Mesenchymal stem cell (in vitro differentiated cells and primary cell): Measurements from ENCODE around the gene AIFM3.

Experiments
- DNase-seq: peaks from one replicate; pipeline ENCODE4 v3.0.0-alpha.2; 2013
- H2AFZ ChIP-seq: one replicate; pipeline ENCODE4 v1.6.1; 2013; ENCODE audit warnings: low read depth, mild to moderate bottlenecking, control low read depth, inconsistent platforms, low read length, moderate library complexity
- H2AK5ac ChIP-seq: 2 replicates; pipeline ENCODE4 v1.6.1; 2013; ENCODE audit warnings: low read length, moderate library complexity, mild to moderate bottlenecking, inconsistent platforms; ENCODE audit not compliant: severe bottlenecking
- H2BK120ac ChIP-seq: one replicate; pipeline ENCODE4 v1.6.1; 2013; ENCODE audit warnings: low read depth, mild to moderate bottlenecking, inconsistent platforms, low read length, moderate library complexity
- H2BK12ac ChIP-seq, 2 experiments: one replicate each; pipeline ENCODE4 v1.6.1; 2013; ENCODE audit warnings: inconsistent platforms in 2 of 2, low read length in 2 of 2, mild to moderate bottlenecking in 2 of 2, moderate library complexity in 2 of 2, control low read depth in 1 of 2
- H2BK15ac ChIP-seq: one replicate; pipeline ENCODE4 v1.6.1; 2013; ENCODE audit warnings: mild to moderate bottlenecking, low read depth, inconsistent platforms; ENCODE audit not compliant: poor library complexity, severe bottlenecking
- H2BK5ac ChIP-seq: 2 replicates; pipeline ENCODE4 v1.6.1; 2013; ENCODE audit warnings: low read depth, mild to moderate bottlenecking, low read length, control low read depth, inconsistent platforms; ENCODE audit not compliant: poor library complexity, severe bottlenecking
- H3K14ac ChIP-seq, 2 experiments: one replicate each; pipeline ENCODE4 v1.6.1; 2013; ENCODE audit warnings: inconsistent platforms in 2 of 2, low read length in 2 of 2, control low read depth in 1 of 2, mild to moderate bottlenecking in 1 of 2, moderate library complexity in 1 of 2
- H3K18ac ChIP-seq, 2 experiments: one replicate each; pipeline ENCODE4 v1.6.1; 2013; ENCODE audit warnings: inconsistent platforms in 2 of 2, low read length in 2 of 2, control low read depth in 1 of 2, low read depth in 1 of 2, mild to moderate bottlenecking in 1 of 2
- H3K23ac ChIP-seq, 2 experiments: one replicate each; pipeline ENCODE4 v1.6.1; 2013; ENCODE audit warnings: inconsistent platforms in 2 of 2, low read length in 2 of 2, mild to moderate bottlenecking in 2 of 2, moderate library complexity in 2 of 2, control low read depth in 1 of 2
- H3K27ac ChIP-seq: 2 replicates; pipeline ENCODE4 v1.5.1; 2013; ENCODE audit warnings: mild to moderate bottlenecking, moderate library complexity, low read length, control low read depth, inconsistent platforms; ENCODE audit not compliant: poor library complexity, severe bottlenecking
- H3K27me3 ChIP-seq, 2 experiments: 2 replicates each; pipeline versions ENCODE4 v1.6.1 to v1.7.0; 2013; ENCODE audit warnings: low read length in 2 of 2, mild to moderate bottlenecking in 2 of 2, moderate library complexity in 2 of 2, control low read depth in 1 of 2, inconsistent platforms in 1 of 2; ENCODE audit not compliant: control insufficient read depth in 1 of 2, insufficient read depth in 1 of 2
- H3K36me3 ChIP-seq, 2 experiments: 2 replicates each; pipeline versions ENCODE4 v1.6.1 to v1.7.0; 2013; ENCODE audit warnings: low read length in 2 of 2, control low read depth in 1 of 2, inconsistent platforms in 1 of 2, low read depth in 1 of 2, mild to moderate bottlenecking in 1 of 2; ENCODE audit not compliant: insufficient read depth in 2 of 2, control insufficient read depth in 1 of 2
- H3K4ac ChIP-seq, 2 experiments: one replicate each; pipeline ENCODE4 v1.6.1; 2013; ENCODE audit warnings: inconsistent platforms in 2 of 2, low read length in 2 of 2, mild to moderate bottlenecking in 2 of 2, moderate library complexity in 2 of 2, control low read depth in 1 of 2, low read depth in 1 of 2
- H3K4me1 ChIP-seq: 2 replicates; pipeline ENCODE4 v1.6.1; 2013; ENCODE audit warnings: low read depth, low read length, control low read depth; ENCODE audit not compliant: control insufficient read depth, insufficient read depth
- H3K4me2 ChIP-seq: 2 replicates; pipeline ENCODE4 v1.6.1; 2013; ENCODE audit warnings: low read length, mild to moderate bottlenecking, inconsistent platforms; ENCODE audit not compliant: poor library complexity, severe bottlenecking
- H3K4me3 ChIP-seq, 2 experiments: 2 replicates each; pipeline versions ENCODE4 v1.5.1 to v1.7.0; 2013; ENCODE audit warnings: low read length in 2 of 2, mild to moderate bottlenecking in 2 of 2, control low read depth in 1 of 2, low read depth in 1 of 2; ENCODE audit not compliant: insufficient read depth in 1 of 2
- H3K79me1 ChIP-seq: replicated peaks from 2 replicates; pipeline ENCODE4 v1.6.1; 2013; ENCODE audit warnings: mild to moderate bottlenecking, control low read depth, low read length, inconsistent platforms; ENCODE audit not compliant: poor library complexity, severe bottlenecking
- H3K9ac ChIP-seq: 2 replicates; pipeline ENCODE4 v1.7.0; 2013; ENCODE audit warnings: mild to moderate bottlenecking, low read length, moderate library complexity
- H3K9me3 ChIP-seq: 2 replicates; pipeline ENCODE4 v1.7.0; 2013; ENCODE audit warnings: mild to moderate bottlenecking, low read length; ENCODE audit not compliant: control insufficient read depth
- H4K8ac ChIP-seq: one replicate; pipeline ENCODE4 v1.6.1; 2013; ENCODE audit warnings: inconsistent platforms, mild to moderate bottlenecking, low read length, moderate library complexity
- H4K91ac ChIP-seq: one replicate; pipeline ENCODE4 v1.6.1; 2013; ENCODE audit warnings: mild to moderate bottlenecking, low read length, inconsistent platforms
- WGBS: methylation state at CpG from one replicate; pipeline ENCODE4 v1.1.7; 2013; ENCODE audit warnings: mixed read lengths; 5-methylcytosine and 5-hydroxymethylcytosine counted together

The AIFM3 gene

GRCh38 chr22:20979940-20980453 is 12.9 kb downstream of the AIFM3 start:
- WGBS: 80% methylated on average over 13 of the region's 13 CpGs

DNA sequence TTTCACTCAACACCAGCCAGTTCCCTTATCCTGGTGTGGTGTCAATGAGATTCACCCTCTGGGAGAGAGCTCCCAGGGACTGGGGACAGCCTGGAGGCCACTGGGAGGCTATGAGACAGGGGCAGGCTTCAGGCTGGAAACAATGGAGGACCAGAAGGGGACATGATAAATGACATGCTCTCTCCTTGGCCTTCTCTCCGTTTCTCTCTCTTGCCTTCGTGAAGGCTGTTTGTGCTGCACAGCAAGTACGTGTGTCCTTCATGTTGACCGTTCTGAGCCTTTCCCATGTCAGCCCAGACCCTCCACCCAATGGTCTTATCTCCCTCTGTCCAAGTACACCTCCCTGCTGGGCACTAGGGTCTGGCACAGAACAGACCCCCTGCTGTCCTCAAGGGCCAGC is 13.5 kb downstream of the AIFM3 start:
- Histone ChIP-seq H2AFZ (no peak overlapping the region), H3K4me1 (peaks cover 20% of the 10 kb centered on the region), H4K8ac (no peak overlapping the region), H3K4me3 (no peak overlapping the region), H2AK5ac (no peak overlapping the region), H3K79me1 (peaks cover 28% of the 10 kb centered on the region), H3K27me3 (peaks cover 0 to 8% of the 10 kb centered on the region in 2 experiments), H2BK12ac (no peak overlapping the region), H3K23ac (no peak overlapping the region), H4K91ac (no peak overlapping the region), H3K9me3 (peaks cover 9% of the 10 kb centered on the region), H3K14ac (no peak overlapping the region), H2BK15ac (no peak overlapping the region), H2BK120ac (no peak overlapping the region), H3K36me3 (peaks cover 13 to 18% of the 10 kb centered on the region in 2 experiments), H3K4ac (no peak overlapping the region), H2BK5ac (no peak overlapping the region), H3K4me2 (no peak overlapping the region), H3K18ac (no peak overlapping the region), H3K9ac (peak overlapping the region; percentile 98), H3K27ac (no peak overlapping the region)
- DNase-seq: no peak
- WGBS: 96% methylated on average over 4 of the region's 4 CpGs

More at GRCh38 chr22:20979940-20980453, 12.9 kb downstream of the AIFM3 start:
- Histone ChIP-seq H2BK5ac (no peak overlapping the region), H3K9ac (peak overlapping the region; percentile 68), H3K4ac (no peak overlapping the region), H2AFZ (no peak overlapping the region), H4K91ac (no peak overlapping the region), H2BK12ac (no peak overlapping the region), H3K4me1 (peaks cover 20% of the 10 kb centered on the region), H3K27me3 (peaks cover 0 to 9% of the 10 kb centered on the region in 2 experiments), H3K4me3 (peak overlapping the region in 1 of 2 experiments; percentile 67), H4K8ac (no peak overlapping the region), H2BK15ac (no peak overlapping the region), H2BK120ac (no peak overlapping the region), H3K27ac (no peak overlapping the region), H3K9me3 (peaks cover 9% of the 10 kb centered on the region), H3K36me3 (peaks cover 9 to 14% of the 10 kb centered on the region in 2 experiments), H3K23ac (no peak overlapping the region), H2AK5ac (no peak overlapping the region), H3K79me1 (peaks cover 24% of the 10 kb centered on the region), H3K14ac (no peak overlapping the region), H3K4me2 (no peak overlapping the region), H3K18ac (no peak overlapping the region)
- no peak for DNase-seq

GRCh38 chr22:20980938-20981722 is 14.1 kb downstream of the AIFM3 start:
- Histone ChIP-seq H3K4me3 (peak overlapping the region; percentile 90 to 94), H4K91ac (peak overlapping the region; percentile 87), H3K23ac (no peak overlapping the region), H3K9ac (peak overlapping the region; percentile 98), H3K18ac (peak overlapping the region in 1 of 2 experiments; percentile 68), H4K8ac (peak overlapping the region; percentile 69), H3K9me3 (peaks cover 9% of the 10 kb centered on the region), H2BK120ac (peak overlapping the region; percentile 9), H2BK12ac (peak overlapping the region in 1 of 2 experiments; percentile 37), H3K4me1 (peaks cover 20% of the 10 kb centered on the region), H2BK15ac (no peak overlapping the region), H2BK5ac (no peak overlapping the region), H3K4ac (peak overlapping the region; percentile 96 to 97), H3K27ac (peak overlapping the region; percentile 56), H3K14ac (peak overlapping the region in 1 of 2 experiments; percentile 56), H3K27me3 (peaks cover 0 to 3% of the 10 kb centered on the region in 2 experiments), H2AK5ac (peak overlapping the region; percentile 84), H2AFZ (peak overlapping the region; percentile 92), H3K36me3 (peaks cover 19 to 23% of the 10 kb centered on the region in 2 experiments), H3K79me1 (peaks cover 32% of the 10 kb centered on the region), H3K4me2 (peak overlapping the region; percentile 71)
- no peak for DNase-seq
- WGBS: 82% methylated on average over 9 of the region's 10 CpGs
